Activated CD4-positive, alpha-beta T cell treated with anti-CD3 and anti-CD28 coated beads for 24 hours (primary cell): ENCODE measurements around the gene SMARCD3.

Source experiments
- DNase-seq, 2 donors: peaks; one replicate each; pipeline ENCODE4 v3.0.0-alpha.2; 2020; ENCODE audit warnings: low read depth in 2 of 2

The SMARCD3 gene

GRCh38 chr7:151249034-151249731 is 689 bp upstream of the SMARCD3 start:
- no peak for DNase-seq

GRCh38 chr7:151247611-151248345 is 716 bp downstream of the SMARCD3 start:
- no peak for DNase-seq

GRCh38 chr7:151246851-151247580 is 1.5 kb downstream of the SMARCD3 start:
- DNase-seq, result no peak

GRCh38 chr7:151246102-151246850 is 2.2 kb downstream of the SMARCD3 start:
- DNase-seq, result no peak

- no peak for DNase-seq
These were observed 3.0 kb downstream of the SMARCD3 start for GRCh38 chr7:151245360-151246101.

- DNase-seq, result no peak
These were observed 3.6 kb downstream of the SMARCD3 start for GRCh38 chr7:151244841-151245346.

GRCh38 chr7:151244196-151244840 is 4.2 kb downstream of the SMARCD3 start:
- DNase-seq, result peak; percentile 49 to 56

GRCh38 chr7:151243408-151244195 is 4.9 kb downstream of the SMARCD3 start:
- DNase-seq, result no peak

- DNase-seq, result no peak
These were observed 5.5 kb downstream of the SMARCD3 start for GRCh38 chr7:151243045-151243349.

- DNase-seq, result no peak
These were observed 6.1 kb downstream of the SMARCD3 start for GRCh38 chr7:151242159-151243044.

- DNase-seq, result no peak
These were observed 6.8 kb downstream of the SMARCD3 start for GRCh38 chr7:151241755-151242096.

- no peak for DNase-seq
These were observed 7.3 kb downstream of the SMARCD3 start for GRCh38 chr7:151240942-151241754.

- no peak for DNase-seq
These were observed 8.0 kb downstream of the SMARCD3 start for GRCh38 chr7:151240536-151240935.

GRCh38 chr7:151239837-151240459 is 8.5 kb downstream of the SMARCD3 start:
- DNase-seq, result no peak

- no peak for DNase-seq
These were observed 9.3 kb downstream of the SMARCD3 start for GRCh38 chr7:151238924-151239836.

GRCh38 chr7:151238190-151238810 is 10.2 kb downstream of the SMARCD3 start:
- no peak for DNase-seq
